Heart left ventricle (tissue), 13 donors: ENCODE data around the gene SCAF1.

Source experiments
- POLR2A ChIP-seq, 2 donors: fragments of 450-650 bp; IDR thresholded peaks; one replicate each; pipeline ENCODE4 v1.6.1; 2017; ENCODE audit warnings: antibody characterized with exemption in 2 of 2, mild to moderate bottlenecking in 2 of 2, moderate library complexity in 2 of 2
- TF ChIP-seq, protein P1 (sequence below), 12 donors: fragments of 200-600 bp; sonication (generic) in 4 of 12; IDR thresholded peaks; one replicate each; pipeline versions ENCODE4 v1.5.0 to v1.8.0; 2018 to 2022; ENCODE audit warnings: antibody characterized with exemption in 12 of 12, mild to moderate bottlenecking in 5 of 12
- donor health status: ischemic (EF 13 %, LVEDD 7.1; RV severe dilation, severe dysfunction).
- donor health status: DM: no; HTN: yes; CAD: no.
- donor health status: DM: no; HTN: no; CAD: no.
- donor health status: ischemic (EF 25% LVEDD 6.9; RV normal size, moderate dysfunction).
- donor health status: ischemic (EF 25% LVEDD 5.7; RV mildly dilated, moderate dysfunction).
- donor health status: ischemic (EF 35%, LVEDD 5.7; RV mildly dilated, moderate dysfunction).
- donor health status: nonischemic (EF 11% LVEDD 7.7; RV severe dilation, severe dysfunction).
- donor health status: DM: yes; HTN: yes; CAD: no.
- donor health status: PGD.
- donor health status: ischemic (EF 29% LVEDD 5.4; RV normal size, mild dysfunction).
- donor health status: nonischemic (EF 23%, LVEDD 6.1; RV moderate dilation, normal function).

DNA sequence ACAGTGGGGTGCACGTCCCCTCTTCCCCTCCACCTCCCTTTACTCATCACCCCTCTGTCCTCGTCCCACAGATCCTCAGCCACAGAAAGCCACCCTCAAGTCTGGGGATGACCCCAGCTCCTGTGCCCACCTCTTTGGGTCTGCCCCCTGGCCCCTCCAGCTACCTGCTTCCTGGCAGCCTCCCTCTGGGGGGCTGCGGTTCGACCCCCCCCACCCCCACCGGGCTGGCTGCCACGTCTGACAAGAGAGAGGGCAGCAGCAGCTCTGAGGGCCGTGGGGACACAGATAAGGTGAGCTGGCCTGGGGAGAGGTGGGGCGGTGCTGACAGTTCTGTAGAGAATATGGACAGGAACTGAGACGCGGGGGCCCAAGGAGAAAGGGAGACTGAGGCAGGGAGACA, 12.6 kb downstream of the SCAF1 start:
- TF ChIP-seq POLR2A (IDR thresholded peaks at IDR 0.05), result no peak
- TF ChIP-seq, protein P1, sequence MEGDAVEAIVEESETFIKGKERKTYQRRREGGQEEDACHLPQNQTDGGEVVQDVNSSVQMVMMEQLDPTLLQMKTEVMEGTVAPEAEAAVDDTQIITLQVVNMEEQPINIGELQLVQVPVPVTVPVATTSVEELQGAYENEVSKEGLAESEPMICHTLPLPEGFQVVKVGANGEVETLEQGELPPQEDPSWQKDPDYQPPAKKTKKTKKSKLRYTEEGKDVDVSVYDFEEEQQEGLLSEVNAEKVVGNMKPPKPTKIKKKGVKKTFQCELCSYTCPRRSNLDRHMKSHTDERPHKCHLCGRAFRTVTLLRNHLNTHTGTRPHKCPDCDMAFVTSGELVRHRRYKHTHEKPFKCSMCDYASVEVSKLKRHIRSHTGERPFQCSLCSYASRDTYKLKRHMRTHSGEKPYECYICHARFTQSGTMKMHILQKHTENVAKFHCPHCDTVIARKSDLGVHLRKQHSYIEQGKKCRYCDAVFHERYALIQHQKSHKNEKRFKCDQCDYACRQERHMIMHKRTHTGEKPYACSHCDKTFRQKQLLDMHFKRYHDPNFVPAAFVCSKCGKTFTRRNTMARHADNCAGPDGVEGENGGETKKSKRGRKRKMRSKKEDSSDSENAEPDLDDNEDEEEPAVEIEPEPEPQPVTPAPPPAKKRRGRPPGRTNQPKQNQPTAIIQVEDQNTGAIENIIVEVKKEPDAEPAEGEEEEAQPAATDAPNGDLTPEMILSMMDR (IDR thresholded peaks at IDR 0.05), result no peak
